Esophagus (tissue), 2 donors: ENCODE results near the gene SLC7A1. TPM values are rescaled to one million over a fixed set of nuclear protein-coding genes. Genes with fewer than 3 reads are reported as not detected.

Experiments
- H3K27ac ChIP-seq, 2 donors: one replicate each; pipeline ENCODE4 v1.5.1; 2013; ENCODE audit warnings: low read depth in 2 of 2, mild to moderate bottlenecking in 2 of 2, inconsistent platforms in 1 of 2, low read length in 1 of 2, moderate library complexity in 1 of 2
- H3K27me3 ChIP-seq, 2 donors: one replicate each; pipeline ENCODE4 v1.6.1; 2013; ENCODE audit warnings: low read length in 2 of 2, control low read depth in 1 of 2, mild to moderate bottlenecking in 1 of 2; ENCODE audit not compliant: insufficient read depth in 2 of 2, control insufficient read depth in 1 of 2
- H3K36me3 ChIP-seq, 2 donors: one replicate each; pipeline ENCODE4 v1.6.1; 2013; ENCODE audit warnings: low read length in 1 of 2; ENCODE audit not compliant: control insufficient read depth in 2 of 2, insufficient read depth in 2 of 2
- H3K4me1 ChIP-seq, 2 donors: one replicate each; pipeline ENCODE4 v1.6.1; 2013; ENCODE audit warnings: low read length in 1 of 2; ENCODE audit not compliant: control insufficient read depth in 2 of 2, insufficient read depth in 2 of 2
- H3K4me3 ChIP-seq, 2 donors: one replicate each; pipeline ENCODE4 v1.5.1; 2013; ENCODE audit warnings: low read length in 2 of 2, mild to moderate bottlenecking in 2 of 2, low read depth in 1 of 2, moderate library complexity in 1 of 2
- H3K9me3 ChIP-seq, 2 donors: one replicate each; pipeline ENCODE4 v1.6.1; 2013; ENCODE audit warnings: mild to moderate bottlenecking in 2 of 2, low read depth in 1 of 2, low read length in 1 of 2, moderate library complexity in 1 of 2; ENCODE audit not compliant: control insufficient read depth in 2 of 2, insufficient read depth in 1 of 2
- WGBS, 2 donors: extraction: QIAGEN DNeasy Blood & Tissue Kit; methylation state at CpG; one replicate each; pipeline ENCODE4 v1.1.7; 2013; 5-methylcytosine and 5-hydroxymethylcytosine counted together
- polyA plus RNA-seq, 2 donors: library from polyadenylated mRNA; stranded (reverse); fragments of 200-250 nt; gene quantifications; one replicate each; pipeline ENCODE4 v1.2.3, GENCODE V29; 2013
- donor health status: healthy with polysubstance abuse.
- donor health status: Bipolar disorder and iron deficiency.

SLC7A1 gene
- polyA plus RNA-seq, 2 donors, result 34.9 to 51.2 TPM

DNA sequence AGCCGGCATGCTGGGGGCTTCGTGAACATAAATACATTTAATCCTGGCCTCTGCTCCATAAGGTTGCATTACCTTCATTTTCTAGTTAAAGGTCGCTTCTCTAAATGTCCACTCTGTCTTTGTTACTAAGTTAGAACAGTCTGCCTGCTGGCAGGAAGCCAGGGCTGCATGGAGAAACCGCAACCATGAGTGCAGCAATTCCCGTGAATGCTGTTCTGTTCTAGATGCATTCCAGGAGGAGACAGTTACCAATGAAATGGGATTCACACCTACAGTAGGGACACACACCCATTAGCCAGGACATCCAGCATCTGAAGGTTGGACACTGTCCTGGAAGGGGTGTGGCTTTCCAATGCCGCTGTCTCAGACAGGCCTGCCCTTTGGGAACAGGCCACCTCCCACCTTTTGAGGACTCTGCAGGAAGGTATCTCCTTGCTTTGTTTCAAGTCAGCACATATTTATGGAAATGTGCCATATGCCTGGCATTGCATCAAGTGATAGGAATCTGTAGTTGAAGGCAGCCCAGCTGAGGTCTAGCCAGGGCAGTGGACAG lies 129.7 kb downstream of the SLC7A1 start:
- Histone ChIP-seq H3K27ac (no peak overlapping the region), H3K4me1 (no peaks in the 10 kb centered on the region), H3K27me3 (no peaks in the 10 kb centered on the region), H3K36me3 (no peaks in the 10 kb centered on the region), H3K4me3 (no peak overlapping the region), H3K9me3 (no peaks in the 10 kb centered on the region)
- 60% methylated on average over 6 of the region's 6 CpGs for WGBS, 2 donors

DNA sequence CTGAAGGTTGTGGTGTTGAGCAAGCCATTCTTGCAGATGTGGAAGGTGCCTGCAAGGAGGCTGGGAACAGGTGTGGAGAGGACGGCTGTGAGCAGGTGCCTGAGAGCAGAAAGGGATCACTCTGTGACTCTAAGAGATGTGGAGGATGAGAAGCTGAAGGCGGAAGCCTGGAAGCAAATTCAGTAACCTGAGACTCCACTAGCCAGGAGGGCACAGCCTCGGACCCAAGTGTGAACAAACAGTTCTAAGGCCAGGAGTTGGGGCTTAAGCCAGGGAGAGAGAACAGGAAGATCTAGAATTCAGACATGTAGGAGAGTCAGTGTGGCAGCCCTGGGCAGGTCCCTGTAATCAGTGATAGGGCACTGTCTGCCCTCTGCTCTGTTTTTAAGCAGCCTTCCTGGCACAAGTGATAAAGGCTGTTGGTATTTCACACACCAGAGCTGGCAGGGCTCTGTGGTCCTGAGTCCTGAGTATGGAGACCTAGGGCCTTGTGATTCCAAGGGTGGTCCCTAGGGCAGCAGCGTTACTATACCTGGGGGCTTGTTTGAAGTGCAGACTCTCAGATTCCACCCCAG lies 131.3 kb downstream of the SLC7A1 start:
- no peak overlapping the region for H3K27ac ChIP-seq
- 79 to 84% methylated on average over 4 of the region's 4 CpGs for WGBS, 2 donors

GRCh38 chr13:29459813-29460355 lies 135.6 kb downstream of the SLC7A1 start:
- WGBS, 2 donors, result 74 to 76% methylated on average over 2 of the region's 2 CpGs
- no peaks in the 10 kb centered on the region for H3K36me3 ChIP-seq
- H3K4me1 ChIP-seq, result peaks cover 0 to under 1% of the 10 kb centered on the region in 2 donors
- no peak overlapping the region for H3K4me3 ChIP-seq
- no peaks in the 10 kb centered on the region for H3K9me3 ChIP-seq
- no peak overlapping the region for H3K27ac ChIP-seq
- H3K27me3 ChIP-seq, result no peaks in the 10 kb centered on the region

More for the DNA sequence above, 131.3 kb downstream of the SLC7A1 start:
- Histone ChIP-seq H3K36me3 (no peaks in the 10 kb centered on the region), H3K27me3 (no peaks in the 10 kb centered on the region), H3K4me1 (no peaks in the 10 kb centered on the region), H3K9me3 (no peaks in the 10 kb centered on the region), H3K4me3 (no peak overlapping the region)
